CD4-positive, alpha-beta T cell (primary cell): ENCODE measurements around the gene BAIAP2L2. TPM values are rescaled to one million over a fixed set of nuclear protein-coding genes. Genes with fewer than 3 reads are reported as not detected.

Experiments
- ATAC-seq: fragments of 200-7000 bp; cut with Tn5 transposase; one replicate; pipeline ENCODE4 v1.10.0; 2022; ENCODE audit warnings: mild to moderate bottlenecking; ENCODE audit not compliant: poor library complexity
- CTCF ChIA-PET: fragments of 350-600 bp; sonication (Branson Sonifier 250); formaldehyde crosslinking; loops from one replicate; lab custom pipeline; 2021; ENCODE audit warnings: antibody characterized with exemption, inconsistent platforms; lab: Charles Lee
- POLR2A ChIA-PET: fragments of 350-600 bp; sonication (Branson Sonifier 250); formaldehyde crosslinking; loops from one replicate; lab custom pipeline; 2021; ENCODE audit warnings: antibody characterized with exemption, inconsistent platforms; lab: Charles Lee
- DNase-seq, 14 experiments: peaks; one replicate each; pipeline ENCODE4 v3.0.0-alpha.2; 2013 to 2020; ENCODE audit warnings: mixed read lengths in 2 of 14
- H3K27ac ChIP-seq, 2 donors: one replicate each; pipeline versions ENCODE4 v1.5.1 to v1.7.0; 2013; ENCODE audit warnings: low read length in 2 of 2, low read depth in 1 of 2, mild to moderate bottlenecking in 1 of 2
- H3K27me3 ChIP-seq, 2 experiments: 1 replicate in 1 of 2; 2 replicates in 1 of 2; pipeline versions ENCODE4 v1.6.1 to v1.7.0; 2013; ENCODE audit warnings: low read length in 2 of 2, control low read depth in 1 of 2, mild to moderate bottlenecking in 1 of 2, moderate library complexity in 1 of 2; ENCODE audit not compliant: insufficient read depth in 2 of 2, control insufficient read depth in 1 of 2
- H3K36me3 ChIP-seq: one replicate; pipeline ENCODE4 v1.6.1; 2013; ENCODE audit warnings: low read length, control low read depth; ENCODE audit not compliant: insufficient read depth
- H3K4me1 ChIP-seq: one replicate; pipeline ENCODE4 v1.6.1; 2013; ENCODE audit warnings: low read length, control low read depth; ENCODE audit not compliant: insufficient read depth
- H3K4me3 ChIP-seq: one replicate; pipeline ENCODE4 v1.5.1; 2013; ENCODE audit warnings: mild to moderate bottlenecking, low read length, moderate library complexity
- H3K9me3 ChIP-seq, 2 experiments: 1 replicate in 1 of 2; 2 replicates in 1 of 2; pipeline versions ENCODE4 v1.6.1 to v1.7.0; 2013; ENCODE audit warnings: low read length in 2 of 2, mild to moderate bottlenecking in 2 of 2, control low read depth in 1 of 2, moderate library complexity in 1 of 2; ENCODE audit not compliant: control insufficient read depth in 1 of 2, insufficient read depth in 1 of 2
- H3K27ac Mint-ChIP-seq: one replicate; pipeline ENCODE4 v1.8.0; 2020; ENCODE audit warnings: mixed read lengths
- H3K27me3 Mint-ChIP-seq: one replicate; pipeline ENCODE4 v1.8.0; 2021; ENCODE audit warnings: mixed read lengths
- H3K36me3 Mint-ChIP-seq: one replicate; pipeline ENCODE4 v1.8.0; 2021; ENCODE audit warnings: low read depth, mixed read lengths
- H3K4me1 Mint-ChIP-seq: one replicate; pipeline ENCODE4 v1.8.0; 2021; ENCODE audit warnings: low read depth, mixed read lengths
- H3K4me3 Mint-ChIP-seq: one replicate; pipeline ENCODE4 v1.8.0; 2020; ENCODE audit warnings: mild to moderate bottlenecking, mixed read lengths
- H3K9me3 Mint-ChIP-seq: one replicate; pipeline ENCODE4 v1.8.0; 2020; ENCODE audit warnings: mixed read lengths
- intact Hi-C, 2 experiments: fragments of 100-400 bp; cut with DNase I in 1 of 2; cut with micrococcal nuclease in 1 of 2; formaldehyde crosslinking; loops; one replicate each; pipeline versions ENCODE4 v1.15.1 to v1.9.0; 2023 to 2025; cut with DNase I, micrococcal nuclease
- total RNA-seq, 174 experiments: library from RNA in 2 of 174; stranded (reverse) in 2 of 174; gene quantifications; one replicate each; pipeline ENCODE4 v1.2.3 and lab custom pipeline; 2021 to 2026
- TF ChIP-seq, protein P1 (sequence below): fragments of 200-600 bp; IDR thresholded peaks from one replicate; pipeline ENCODE4 v1.8.0; 2022; ENCODE audit warnings: antibody characterized with exemption, mild to moderate bottlenecking

The BAIAP2L2 gene
- total RNA-seq, 2 experiments from 2014 or later: 0.45 to 1.0 TPM

GRCh38 chr22:38051900-38052862 is 58.3 kb downstream of the BAIAP2L2 start:
- Histone ChIP-seq H3K27ac (no peak overlapping the region), H3K36me3 (no peaks in the 10 kb centered on the region), H3K9me3 (no peaks in the 10 kb centered on the region), H3K4me1 (peaks cover 21% of the 10 kb centered on the region), H3K27me3 (no peaks in the 10 kb centered on the region), H3K4me3 (no peak overlapping the region)
- peaks cover 7% of the 10 kb centered on the region for H3K4me1 Mint-ChIP-seq
- TF ChIP-seq, protein P1, sequence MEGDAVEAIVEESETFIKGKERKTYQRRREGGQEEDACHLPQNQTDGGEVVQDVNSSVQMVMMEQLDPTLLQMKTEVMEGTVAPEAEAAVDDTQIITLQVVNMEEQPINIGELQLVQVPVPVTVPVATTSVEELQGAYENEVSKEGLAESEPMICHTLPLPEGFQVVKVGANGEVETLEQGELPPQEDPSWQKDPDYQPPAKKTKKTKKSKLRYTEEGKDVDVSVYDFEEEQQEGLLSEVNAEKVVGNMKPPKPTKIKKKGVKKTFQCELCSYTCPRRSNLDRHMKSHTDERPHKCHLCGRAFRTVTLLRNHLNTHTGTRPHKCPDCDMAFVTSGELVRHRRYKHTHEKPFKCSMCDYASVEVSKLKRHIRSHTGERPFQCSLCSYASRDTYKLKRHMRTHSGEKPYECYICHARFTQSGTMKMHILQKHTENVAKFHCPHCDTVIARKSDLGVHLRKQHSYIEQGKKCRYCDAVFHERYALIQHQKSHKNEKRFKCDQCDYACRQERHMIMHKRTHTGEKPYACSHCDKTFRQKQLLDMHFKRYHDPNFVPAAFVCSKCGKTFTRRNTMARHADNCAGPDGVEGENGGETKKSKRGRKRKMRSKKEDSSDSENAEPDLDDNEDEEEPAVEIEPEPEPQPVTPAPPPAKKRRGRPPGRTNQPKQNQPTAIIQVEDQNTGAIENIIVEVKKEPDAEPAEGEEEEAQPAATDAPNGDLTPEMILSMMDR: peak; percentile 78
- ChIA-PET POLR2A (interaction anchor here (0.5 to 1.2 kb wide), 5 partner anchors 177 to 1230 kb away, joined by 3 to 6 read pairs (median 4); partner anchors contain the start of gene GTPBP1), CTCF (interaction anchor here (0.5 to 1.8 kb wide), 19 partner anchors 9 to 1094 kb away, joined by 3 to 9 read pairs (median 3); partner anchors contain the start of gene TOMM22)
- H3K9me3 Mint-ChIP-seq: no peaks in the 10 kb centered on the region
- H3K27me3 Mint-ChIP-seq: peaks cover 12% of the 10 kb centered on the region
- DNase-seq (peak; percentile 59 to 90 (median 70)), ATAC-seq (peak; percentile 74)
- H3K4me3 Mint-ChIP-seq: no peak overlapping the region
- H3K36me3 Mint-ChIP-seq: peaks cover 3% of the 10 kb centered on the region
- H3K27ac Mint-ChIP-seq: no peak overlapping the region
- intact Hi-C loops: loop anchor here (1.0 to 10.0 kb wide), 8 partner anchors 178 to 1263 kb away; partner anchors contain the start of genes ANKRD54 (in 1 of the 2), DMC1 (in 1 of the 2), EIF3L (in 1 of the 2) and RPL3 (in 1 of the 2)

- Histone ChIP-seq H3K4me1 (peaks cover 13% of the 10 kb centered on the region), H3K9me3 (no peaks in the 10 kb centered on the region), H3K27ac (no peak overlapping the region), H3K4me3 (no peak overlapping the region), H3K27me3 (no peaks in the 10 kb centered on the region), H3K36me3 (no peaks in the 10 kb centered on the region)
- Mint-ChIP-seq H3K36me3 (no peaks in the 10 kb centered on the region), H3K4me3 (no peak overlapping the region), H3K27ac (no peak overlapping the region), H3K27me3 (peaks cover 15% of the 10 kb centered on the region), H3K4me1 (no peaks in the 10 kb centered on the region), H3K9me3 (no peaks in the 10 kb centered on the region)
- POLR2A ChIA-PET: interaction anchor here (0.6 kb wide), 1 partner anchor 346 kb away, joined by 6 read pairs; no protein-coding TSS in a partner anchor
- no peak for ATAC-seq
- DNase-seq: no peak
- intact Hi-C loops: loop anchor here (5.0 to 10.0 kb wide), 3 partner anchors 206 to 1264 kb away; partner anchors contain the start of genes ANKRD54 (in 1 of the 2), EIF3L (in 1 of the 2) and RPL3 (in 1 of the 2)
- TF ChIP-seq, protein P1: no peak
- CTCF ChIA-PET: interaction anchor here (1.1 to 1.2 kb wide), 2 partner anchors 220 to 311 kb away, joined by 3 to 4 read pairs; no protein-coding TSS in a partner anchor
Observed at GRCh38 chr22:38051261-38051660, 59.2 kb downstream of the BAIAP2L2 start.

DNA sequence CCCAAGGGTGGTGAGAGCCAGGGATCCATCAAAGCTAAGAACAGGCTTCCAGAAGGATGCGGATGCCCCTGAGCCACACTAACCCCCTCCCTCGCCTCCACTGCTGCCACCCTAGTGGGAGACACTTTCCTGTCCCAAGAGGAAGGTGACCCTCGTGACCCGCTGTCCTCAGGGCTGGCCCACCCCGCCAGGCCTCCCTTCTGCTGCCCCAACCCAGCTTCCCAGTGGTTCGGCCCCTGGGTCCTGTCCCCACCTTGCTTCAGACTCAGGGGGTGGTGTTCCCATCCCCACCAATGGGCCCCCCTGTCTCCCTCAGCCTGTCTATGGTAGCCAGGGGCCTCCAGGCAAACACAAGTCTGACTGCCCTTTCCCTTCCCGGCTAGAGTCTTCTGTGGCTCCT is 59.8 kb downstream of the BAIAP2L2 start:
- peaks cover 0 to 3% of the 10 kb centered on the region in 2 experiments for H3K27me3 ChIP-seq
- Mint-ChIP-seq H3K27me3 (peaks cover 15% of the 10 kb centered on the region), H3K36me3 (no peaks in the 10 kb centered on the region), H3K27ac (no peak overlapping the region), H3K9me3 (no peaks in the 10 kb centered on the region), H3K4me3 (no peak overlapping the region), H3K4me1 (no peaks in the 10 kb centered on the region)
- H3K4me3 ChIP-seq: no peak overlapping the region
- POLR2A ChIA-PET: no interaction called here
- CTCF ChIA-PET: no interaction called here
- TF ChIP-seq, protein P1: no peak
- no peak overlapping the region for H3K27ac ChIP-seq
- no peaks in the 10 kb centered on the region for H3K9me3 ChIP-seq
- peaks cover 10% of the 10 kb centered on the region for H3K4me1 ChIP-seq
- no peaks in the 10 kb centered on the region for H3K36me3 ChIP-seq
- intact Hi-C loops: loop anchor here (5.0 to 10.0 kb wide), 3 partner anchors 206 to 1264 kb away; partner anchors contain the start of genes ANKRD54 (in 1 of the 2), EIF3L (in 1 of the 2) and RPL3 (in 1 of the 2)
- DNase-seq (no peak), ATAC-seq (no peak)
